Esophagus squamous epithelium (tissue), 4 donors: ENCODE data around the gene MYO16.
"Not testable (repeated sequence)": the region's sequence is repeated elsewhere in the genome, so short reads cannot be mapped to it uniquely, and the experiment has no call there.

Experiments
- CTCF ChIP-seq, 6 experiments: fragments of 450-650 bp in 4 of 6; fragments of 200-600 bp in 2 of 6; sonication (generic) in 2 of 6; IDR thresholded peaks; one replicate each; pipeline ENCODE4 v1.5.1; 2016 to 2019; ENCODE audit warnings: antibody characterized with exemption in 6 of 6, mild to moderate bottlenecking in 4 of 6, moderate library complexity in 4 of 6
- POLR2A ChIP-seq, 4 donors: fragments of 450-650 bp; IDR thresholded peaks; one replicate each; pipeline ENCODE4 v1.6.1; 2017; ENCODE audit warnings: antibody characterized with exemption in 4 of 4, mild to moderate bottlenecking in 4 of 4, moderate library complexity in 3 of 4

GRCh38 chr13:109092186-109092585, 462.8 kb downstream of the MYO16 start:
- not testable (repeated sequence) for TF ChIP-seq CTCF, POLR2A (IDR thresholded peaks at IDR 0.05)
